ENCODE data around the gene CD248. TPM values are rescaled to one million over a fixed set of nuclear protein-coding genes. Genes with fewer than 3 reads are reported as not detected.
A peak's percentile ranks its signal among the peaks of the same experiment; 100 is the strongest.

CD248 gene
- total RNA-seq, 1 donor from 2014 or later: 0.22 TPM

GRCh38 chr11:66291706-66292542 is 24.9 kb downstream of the CD248 start, which contains the start of gene TMEM151A:
Gene TMEM151A (plus strand): TSS chr11:66291894. CDS start chr11:66292014, 120 bp downstream.
- intact Hi-C loops (cut with micrococcal nuclease): no loop called here
- peaks cover 23% of the 10 kb centered on the region for H3K27me3 Mint-ChIP-seq
- ATAC-seq (ENCODE audit: low read depth) (no peak), DNase-seq (peak; percentile 54)
- no peaks in the 10 kb centered on the region for H3K9me3 Mint-ChIP-seq
- peaks cover 6% of the 10 kb centered on the region for H3K36me3 Mint-ChIP-seq (ENCODE audit: low read depth)
- peaks cover 31% of the 10 kb centered on the region for H3K4me1 Mint-ChIP-seq
- TF ChIP-seq, protein P1, sequence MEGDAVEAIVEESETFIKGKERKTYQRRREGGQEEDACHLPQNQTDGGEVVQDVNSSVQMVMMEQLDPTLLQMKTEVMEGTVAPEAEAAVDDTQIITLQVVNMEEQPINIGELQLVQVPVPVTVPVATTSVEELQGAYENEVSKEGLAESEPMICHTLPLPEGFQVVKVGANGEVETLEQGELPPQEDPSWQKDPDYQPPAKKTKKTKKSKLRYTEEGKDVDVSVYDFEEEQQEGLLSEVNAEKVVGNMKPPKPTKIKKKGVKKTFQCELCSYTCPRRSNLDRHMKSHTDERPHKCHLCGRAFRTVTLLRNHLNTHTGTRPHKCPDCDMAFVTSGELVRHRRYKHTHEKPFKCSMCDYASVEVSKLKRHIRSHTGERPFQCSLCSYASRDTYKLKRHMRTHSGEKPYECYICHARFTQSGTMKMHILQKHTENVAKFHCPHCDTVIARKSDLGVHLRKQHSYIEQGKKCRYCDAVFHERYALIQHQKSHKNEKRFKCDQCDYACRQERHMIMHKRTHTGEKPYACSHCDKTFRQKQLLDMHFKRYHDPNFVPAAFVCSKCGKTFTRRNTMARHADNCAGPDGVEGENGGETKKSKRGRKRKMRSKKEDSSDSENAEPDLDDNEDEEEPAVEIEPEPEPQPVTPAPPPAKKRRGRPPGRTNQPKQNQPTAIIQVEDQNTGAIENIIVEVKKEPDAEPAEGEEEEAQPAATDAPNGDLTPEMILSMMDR (IDR thresholded peaks at IDR 0.05): no peak
- H3K27ac Mint-ChIP-seq: peak within 1 kb of the TSS; percentile 21
- ChIA-PET CTCF (no interaction called here), POLR2A (interaction anchor here (0.5 to 4.0 kb wide), 3 partner anchors 21 to 513 kb away, joined by 4 to 42 read pairs (median 5); partner anchors contain the start of gene RAB1B)
- peak within 1 kb of the TSS; percentile 89 for H3K4me3 Mint-ChIP-seq

DNA sequence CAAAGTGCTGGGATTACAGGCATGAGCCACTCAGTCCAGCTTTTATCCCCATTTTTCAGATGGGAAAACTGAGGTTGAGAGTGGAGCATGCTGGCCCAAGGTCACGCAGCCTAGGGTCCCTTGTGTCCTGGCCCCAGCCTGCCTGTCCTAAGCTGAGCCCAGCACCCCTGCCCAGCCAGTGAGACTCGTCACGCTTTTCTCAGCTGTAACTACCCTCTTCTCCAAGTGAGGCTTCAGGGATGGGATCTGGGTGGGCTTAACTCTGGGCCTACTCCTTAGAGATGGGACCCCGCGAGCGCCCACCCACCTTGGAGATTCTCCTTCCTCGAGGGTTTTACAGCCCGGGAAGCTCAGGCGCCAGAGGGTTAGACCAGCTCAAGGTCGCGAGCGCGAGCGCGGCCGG is 25.5 kb downstream of the CD248 start:
- TF ChIP-seq, protein P1 (IDR thresholded peaks at IDR 0.05): no peak
- Mint-ChIP-seq H3K9me3 (no peaks in the 10 kb centered on the region), H3K4me1 (peaks cover 31% of the 10 kb centered on the region), H3K4me3 (no peak overlapping the region), H3K27me3 (peaks cover 22% of the 10 kb centered on the region), H3K36me3 (ENCODE audit: low read depth) (peaks cover 7% of the 10 kb centered on the region), H3K27ac (no peak overlapping the region)
- no peak for ATAC-seq (ENCODE audit: low read depth)
- CTCF ChIA-PET: interaction anchor here (1.4 kb wide), 1 partner anchor 21 kb away, joined by 7 read pairs; no protein-coding TSS in a partner anchor
- intact Hi-C loops (cut with micrococcal nuclease): no loop called here
- POLR2A ChIA-PET: interaction anchor here (0.5 to 4.0 kb wide), 3 partner anchors 21 to 513 kb away, joined by 4 to 42 read pairs (median 5); partner anchors contain the start of gene RAB1B
- DNase-seq: no peak

- no peak for DNase-seq
- peaks cover 31% of the 10 kb centered on the region for H3K4me1 Mint-ChIP-seq
- peaks cover 12% of the 10 kb centered on the region for H3K36me3 Mint-ChIP-seq (ENCODE audit: low read depth)
- TF ChIP-seq, protein P1 (IDR thresholded peaks at IDR 0.05): no peak
- H3K27me3 Mint-ChIP-seq: peaks cover 19% of the 10 kb centered on the region
- ATAC-seq (ENCODE audit: low read depth): no peak
- H3K27ac Mint-ChIP-seq: peak overlapping the region; percentile 90
- H3K4me3 Mint-ChIP-seq: peak overlapping the region; percentile 89
- CTCF ChIA-PET: interaction anchor here (1.4 kb wide), 1 partner anchor 22 kb away, joined by 7 read pairs; no protein-coding TSS in a partner anchor
- H3K9me3 Mint-ChIP-seq: no peaks in the 10 kb centered on the region
- intact Hi-C loops (cut with micrococcal nuclease): no loop called here
- POLR2A ChIA-PET: interaction anchor here (2.0 to 4.0 kb wide), 2 partner anchors 22 to 54 kb away, joined by 11 to 42 read pairs; partner anchors contain the start of genes BRMS1 and RAB1B
Observed at GRCh38 chr11:66290330-66290621, 26.6 kb downstream of the CD248 start.

GRCh38 chr11:66289548-66290329 is 27.1 kb downstream of the CD248 start:
- Mint-ChIP-seq H3K27ac (peak overlapping the region; percentile 90), H3K27me3 (peaks cover 19% of the 10 kb centered on the region), H3K36me3 (ENCODE audit: low read depth) (peaks cover 13% of the 10 kb centered on the region), H3K9me3 (no peaks in the 10 kb centered on the region), H3K4me1 (peaks cover 31% of the 10 kb centered on the region), H3K4me3 (peak overlapping the region; percentile 89)
- CTCF ChIA-PET: interaction anchor here (0.7 to 1.7 kb wide), 4 partner anchors 22 to 245 kb away, joined by 3 to 10 read pairs (median 5); no protein-coding TSS in a partner anchor
- intact Hi-C loops (cut with micrococcal nuclease): loop anchor here (1.0 to 2.0 kb wide), 4 partner anchors 21 to 177 kb away; partner anchors contain the start of genes PELI3 and RAB1B
- ATAC-seq (ENCODE audit: low read depth): peak; percentile 53
- POLR2A ChIA-PET: interaction anchor here (0.6 to 4.0 kb wide), 22 partner anchors 9 to 792 kb away, joined by 3 to 42 read pairs (median 6); partner anchors contain the start of genes BRMS1, CCDC85B, CD248 and CNIH2
- DNase-seq: no peak
- TF ChIP-seq, protein P1 (IDR thresholded peaks at IDR 0.05): no peak

Measured in activated B cell treated with CpG ODN at 0.5 μM for 24 hours (primary cell).